Liver (tissue), 9 donors: Measurements from ENCODE around the gene SMIM24. TPM values are rescaled to one million over a fixed set of nuclear protein-coding genes. Genes with fewer than 3 reads are reported as not detected.

Source experiments
- DNase-seq: peaks from one replicate; pipeline ENCODE4 v3.0.0-alpha.2; 2017; ENCODE audit warnings: low spot score
- H3K27ac ChIP-seq, 2 donors: one replicate each; pipeline ENCODE4 v1.7.0; 2013; ENCODE audit warnings: inconsistent platforms in 2 of 2, low read length in 2 of 2, control low read depth in 1 of 2, low read depth in 1 of 2, mild to moderate bottlenecking in 1 of 2
- H3K27me3 ChIP-seq, 4 donors: one replicate each; pipeline versions ENCODE4 v1.6.1 to v1.7.0; 2013; ENCODE audit warnings: low read length in 3 of 4, inconsistent platforms in 1 of 4, mild to moderate bottlenecking in 1 of 4, moderate library complexity in 1 of 4; ENCODE audit not compliant: control insufficient read depth in 4 of 4, insufficient read depth in 4 of 4
- H3K36me3 ChIP-seq, 4 donors: one replicate each; pipeline versions ENCODE4 v1.6.1 to v1.7.0; 2013; ENCODE audit warnings: low read length in 3 of 4, mild to moderate bottlenecking in 3 of 4, low read depth in 1 of 4, moderate library complexity in 1 of 4; ENCODE audit not compliant: control insufficient read depth in 4 of 4, insufficient read depth in 3 of 4
- H3K4me1 ChIP-seq, 4 donors: one replicate each; pipeline versions ENCODE4 v1.6.1 to v1.7.0; 2013; ENCODE audit warnings: low read length in 3 of 4, mild to moderate bottlenecking in 3 of 4, moderate library complexity in 1 of 4; ENCODE audit not compliant: control insufficient read depth in 4 of 4, insufficient read depth in 4 of 4
- H3K4me3 ChIP-seq, 3 donors: one replicate each; pipeline versions ENCODE4 v1.6.1 to v1.7.0; 2013; ENCODE audit warnings: low read length in 3 of 3, control low read depth in 1 of 3, low read depth in 1 of 3, mild to moderate bottlenecking in 1 of 3
- H3K9ac ChIP-seq, 2 donors: one replicate each; pipeline ENCODE4 v1.7.0; 2013; ENCODE audit warnings: low read length in 2 of 2, mild to moderate bottlenecking in 2 of 2, moderate library complexity in 2 of 2, control low read depth in 1 of 2, low read depth in 1 of 2
- H3K9me3 ChIP-seq, 4 donors: one replicate each; pipeline versions ENCODE4 v1.6.1 to v1.7.0; 2013; ENCODE audit warnings: low read length in 3 of 4; ENCODE audit not compliant: control insufficient read depth in 4 of 4
- ATF3 ChIP-seq: IDR thresholded peaks from 2 replicates; pipeline ENCODE4 v1.6.1; 2016; ENCODE audit warnings: antibody characterized with exemption
- EGR1 ChIP-seq, 2 donors: IDR thresholded peaks; 2 replicates each; pipeline ENCODE4 v1.6.1; 2016 to 2018; ENCODE audit warnings: antibody characterized with exemption in 2 of 2, low read depth in 2 of 2
- FOXA1 ChIP-seq: IDR thresholded peaks from 2 replicates; pipeline ENCODE4 v1.6.1; 2016; ENCODE audit warnings: antibody characterized with exemption
- FOXA2 ChIP-seq: IDR thresholded peaks from 2 replicates; pipeline ENCODE4 v1.6.1; 2016; ENCODE audit warnings: antibody characterized with exemption
- GABPA ChIP-seq, 2 donors: IDR thresholded peaks in 1 of 2; conservative IDR thresholded peaks in 1 of 2; 2 replicates each; pipeline ENCODE4 v1.6.1; 2016; ENCODE audit warnings: antibody characterized with exemption in 2 of 2, mild to moderate bottlenecking in 1 of 2, moderate library complexity in 1 of 2
- HNF4A ChIP-seq, 2 donors: conservative IDR thresholded peaks; 2 replicates each; pipeline ENCODE4 v1.6.1; 2016; ENCODE audit warnings: antibody characterized with exemption in 2 of 2, mild to moderate bottlenecking in 2 of 2
- HNF4G ChIP-seq: IDR thresholded peaks from 2 replicates; pipeline ENCODE4 v1.6.1; 2016; ENCODE audit warnings: antibody characterized with exemption
- JUND ChIP-seq, 2 donors: IDR thresholded peaks; 2 replicates each; pipeline ENCODE4 v1.6.1; 2016; ENCODE audit warnings: antibody characterized with exemption in 2 of 2
- MAX ChIP-seq: IDR thresholded peaks from 2 replicates; pipeline ENCODE4 v1.6.1; 2016; ENCODE audit warnings: antibody characterized with exemption
- RAD21 ChIP-seq, 2 donors: IDR thresholded peaks; 2 replicates each; pipeline ENCODE4 v1.6.1; 2016; ENCODE audit warnings: antibody characterized with exemption in 2 of 2, mild to moderate bottlenecking in 2 of 2
- REST ChIP-seq: IDR thresholded peaks from 2 replicates; pipeline ENCODE4 v1.6.1; 2016; ENCODE audit warnings: antibody characterized with exemption, mild to moderate bottlenecking
- RXRA ChIP-seq, 2 donors: IDR thresholded peaks; 2 replicates each; pipeline ENCODE4 v1.6.1; 2017 to 2018; ENCODE audit warnings: antibody characterized with exemption in 2 of 2, mild to moderate bottlenecking in 1 of 2
- TAF1 ChIP-seq: conservative IDR thresholded peaks from 2 replicates; pipeline ENCODE4 v1.6.1; 2016; ENCODE audit warnings: antibody characterized with exemption, mild to moderate bottlenecking
- YY1 ChIP-seq: IDR thresholded peaks from 2 replicates; pipeline ENCODE4 v1.6.1; 2016; ENCODE audit warnings: antibody characterized with exemption, mild to moderate bottlenecking
- ZBTB33 ChIP-seq: IDR thresholded peaks from 2 replicates; pipeline ENCODE4 v1.6.1; 2016; ENCODE audit warnings: antibody characterized with exemption
- WGBS: extraction: QIAGEN DNeasy Blood & Tissue Kit; methylation state at CpG from one replicate; pipeline ENCODE4 v1.1.7; 2013; 5-methylcytosine and 5-hydroxymethylcytosine counted together
- polyA plus RNA-seq, 2 donors: library from polyadenylated mRNA; stranded (reverse) in 1 of 2; unstranded in 1 of 2; fragments of 200-250 nt in 1 of 2; fragments of >200 nt in 1 of 2; fragmentation: Nextera tagmentation in 1 of 2; extraction: Ambion mirVana in 1 of 2; gene quantifications; one replicate each; pipeline versions ENCODE4 v1.2.1 to v1.2.3, GENCODE V29; 2013 to 2015
- total RNA-seq, 2 donors: library from RNA; depleted of rRNA; stranded (reverse); fragments of >200 nt; gene quantifications; one replicate each; pipeline ENCODE4 v1.2.3, GENCODE V29; 2014
- donor health status: healthy.
- donor health status: healthy.
- donor health status: healthy.
- donor health status: healthy.
- donor health status: healthy.

The SMIM24 gene
- total and polyA plus RNA-seq, 4 donors = 0.17 to 13.7 (median 2.8) TPM

- no peak overlapping the region for H3K4me3 ChIP-seq
- no peak for DNase-seq
- no peaks in the 10 kb centered on the region for H3K9me3 ChIP-seq
- H3K27me3 ChIP-seq = no peaks in the 10 kb centered on the region
- peak overlapping the region in 1 of 2 donors; percentile 4 for H3K27ac ChIP-seq
- TF ChIP-seq MAX = no peak
- no peak for TF ChIP-seq YY1
- TF ChIP-seq ZBTB33 = no peak
- no peak for TF ChIP-seq RAD21 (IDR thresholded peaks at IDR 0.05)
- TF ChIP-seq TAF1 = no peak
- TF ChIP-seq RXRA (IDR thresholded peaks at IDR 0.05) = no peak
- no peak for TF ChIP-seq FOXA1
- TF ChIP-seq REST = no peak
- no peak for TF ChIP-seq FOXA2
- no peak for TF ChIP-seq HNF4G
- no peak for TF ChIP-seq GABPA (IDR thresholded peaks at IDR 0.05 in 1 of 2, conservative IDR thresholded peaks at IDR 0.05 in 1 of 2)
- H3K4me1 ChIP-seq = peaks cover 0 to 17% (median 1%) of the 10 kb centered on the region in 4 donors
- WGBS = 88% methylated on average over 14 of the region's 14 CpGs
- no peak overlapping the region for H3K9ac ChIP-seq
- peaks cover 13 to 45% (median 37%) of the 10 kb centered on the region in 4 donors for H3K36me3 ChIP-seq
These were observed 38.4 kb downstream of the SMIM24 start for GRCh38 chr19:3441986-3442329.

- Histone ChIP-seq H3K9me3 (no peaks in the 10 kb centered on the region), H3K4me3 (no peak overlapping the region), H3K27ac (peak overlapping the region in 1 of 2 donors; percentile 4), H3K9ac (no peak overlapping the region), H3K36me3 (peaks cover 13 to 48% (median 38%) of the 10 kb centered on the region in 4 donors), H3K27me3 (no peaks in the 10 kb centered on the region), H3K4me1 (peaks cover 0 to 17% (median 1%) of the 10 kb centered on the region in 4 donors)
- 86% methylated on average over 25 of the region's 25 CpGs for WGBS
- TF ChIP-seq FOXA2 (no peak), JUND (IDR thresholded peaks at IDR 0.05) (no peak), RXRA (IDR thresholded peaks at IDR 0.05) (no peak), FOXA1 (no peak), EGR1 (IDR thresholded peaks at IDR 0.05; ENCODE audit: low read depth in 2 of 2) (no peak), ATF3 (no peak), RAD21 (IDR thresholded peaks at IDR 0.05) (no peak), GABPA (IDR thresholded peaks at IDR 0.05 in 1 of 2, conservative IDR thresholded peaks at IDR 0.05 in 1 of 2) (no peak), HNF4A (conservative IDR thresholded peaks at IDR 0.05) (no peak), TAF1 (no peak), ZBTB33 (no peak), REST (no peak)
- DNase-seq = no peak
These were observed 39.0 kb downstream of the SMIM24 start for GRCh38 chr19:3441089-3441985.
